ENCODE measurements around the gene EFEMP1.
A peak's percentile ranks its signal among the peaks of the same experiment; 100 is the strongest.

The EFEMP1 gene

GRCh38 chr2:55923091-55923981, at the start of gene EFEMP1:
EFEMP1 (minus strand) TSS chr2:55923782; CDS start chr2:55922440, 1,342 bp downstream.
- no peak for TF ChIP-seq CTCF (IDR thresholded peaks at IDR 0.05; ENCODE audit: low read depth, low read length, missing control alignments)
- DNase-seq (ENCODE audit: low read depth) = no peak
- peak within 1 kb of the TSS; percentile 4 for H3K4me3 ChIP-seq (ENCODE audit: low read depth, low read length)

GRCh38 chr2:55970500-55970899, 46.9 kb upstream of the EFEMP1 start:
- TF ChIP-seq CTCF (IDR thresholded peaks at IDR 0.05; ENCODE audit: low read depth, low read length, missing control alignments) = no peak
- no peak overlapping the region for H3K4me3 ChIP-seq (ENCODE audit: low read depth, low read length)
- DNase-seq (ENCODE audit: low read depth) = no peak

- TF ChIP-seq CTCF (IDR thresholded peaks at IDR 0.05; ENCODE audit: low read depth, low read length, missing control alignments) = no peak
- no peak overlapping the region for H3K4me3 ChIP-seq (ENCODE audit: low read depth, low read length)
- DNase-seq (ENCODE audit: low read depth) = no peak
Measured at GRCh38 chr2:55968941-55969340, 45.4 kb upstream of the EFEMP1 start.

GRCh38 chr2:55966401-55967118, 43.0 kb upstream of the EFEMP1 start:
- H3K4me3 ChIP-seq (ENCODE audit: low read depth, low read length) = no peak overlapping the region
- TF ChIP-seq CTCF (IDR thresholded peaks at IDR 0.05; ENCODE audit: low read depth, low read length, missing control alignments) = no peak
- no peak for DNase-seq (ENCODE audit: low read depth)

GRCh38 chr2:55965966-55966365, 42.4 kb upstream of the EFEMP1 start:
- TF ChIP-seq CTCF (IDR thresholded peaks at IDR 0.05; ENCODE audit: low read depth, low read length, missing control alignments) = no peak
- no peak for DNase-seq (ENCODE audit: low read depth)
- H3K4me3 ChIP-seq (ENCODE audit: low read depth, low read length) = no peak overlapping the region

GRCh38 chr2:55965276-55965675, 41.7 kb upstream of the EFEMP1 start:
- no peak for TF ChIP-seq CTCF (IDR thresholded peaks at IDR 0.05; ENCODE audit: low read depth, low read length, missing control alignments)
- DNase-seq (ENCODE audit: low read depth) = no peak

More at GRCh38 chr2:55965276-55965675, 41.7 kb upstream of the EFEMP1 start:
- no peak overlapping the region for H3K4me3 ChIP-seq (ENCODE audit: low read depth, low read length)
